Testis (tissue), 2 donors: Measurements from ENCODE around the gene DET1.
"Not testable (repeated sequence)": the region's sequence is repeated elsewhere in the genome, so short reads cannot be mapped to it uniquely, and the experiment has no call there.

Experiments used
- POLR2A ChIP-seq: fragments of 450-650 bp; IDR thresholded peaks from one replicate; pipeline ENCODE4 v1.6.1; 2017; ENCODE audit warnings: antibody characterized with exemption, mild to moderate bottlenecking, moderate library complexity
- TF ChIP-seq, protein P1 (sequence below), 3 experiments: fragments of 450-650 bp in 2 of 3; fragments of 200-600 bp in 1 of 3; sonication (generic) in 1 of 3; IDR thresholded peaks; one replicate each; pipeline ENCODE4 v1.5.1; 2016 to 2019; ENCODE audit warnings: antibody characterized with exemption in 3 of 3, mild to moderate bottlenecking in 2 of 3, moderate library complexity in 1 of 3

DNA sequence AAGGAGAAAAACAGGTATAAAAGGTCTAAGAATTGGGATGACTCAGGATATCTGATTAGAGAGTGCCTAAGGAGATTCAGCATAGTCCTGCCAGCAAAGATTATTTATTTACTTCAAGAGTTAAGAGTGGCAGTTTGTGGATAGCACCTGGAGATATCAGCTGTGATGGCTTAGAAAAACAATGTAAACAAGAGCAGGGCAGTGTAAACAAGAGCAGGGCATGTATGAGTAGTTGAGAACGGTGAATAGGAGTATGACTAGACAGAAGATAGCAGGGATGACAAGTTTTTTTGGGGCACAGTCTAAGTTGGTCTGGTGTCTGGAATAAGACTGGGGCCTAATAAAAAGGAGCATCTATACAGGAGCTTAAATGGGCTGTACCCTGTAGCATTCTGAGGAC lies 1.5 kb upstream of the DET1 start:
- TF ChIP-seq POLR2A: not testable (repeated sequence)
- TF ChIP-seq, protein P1, sequence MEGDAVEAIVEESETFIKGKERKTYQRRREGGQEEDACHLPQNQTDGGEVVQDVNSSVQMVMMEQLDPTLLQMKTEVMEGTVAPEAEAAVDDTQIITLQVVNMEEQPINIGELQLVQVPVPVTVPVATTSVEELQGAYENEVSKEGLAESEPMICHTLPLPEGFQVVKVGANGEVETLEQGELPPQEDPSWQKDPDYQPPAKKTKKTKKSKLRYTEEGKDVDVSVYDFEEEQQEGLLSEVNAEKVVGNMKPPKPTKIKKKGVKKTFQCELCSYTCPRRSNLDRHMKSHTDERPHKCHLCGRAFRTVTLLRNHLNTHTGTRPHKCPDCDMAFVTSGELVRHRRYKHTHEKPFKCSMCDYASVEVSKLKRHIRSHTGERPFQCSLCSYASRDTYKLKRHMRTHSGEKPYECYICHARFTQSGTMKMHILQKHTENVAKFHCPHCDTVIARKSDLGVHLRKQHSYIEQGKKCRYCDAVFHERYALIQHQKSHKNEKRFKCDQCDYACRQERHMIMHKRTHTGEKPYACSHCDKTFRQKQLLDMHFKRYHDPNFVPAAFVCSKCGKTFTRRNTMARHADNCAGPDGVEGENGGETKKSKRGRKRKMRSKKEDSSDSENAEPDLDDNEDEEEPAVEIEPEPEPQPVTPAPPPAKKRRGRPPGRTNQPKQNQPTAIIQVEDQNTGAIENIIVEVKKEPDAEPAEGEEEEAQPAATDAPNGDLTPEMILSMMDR (IDR thresholded peaks at IDR 0.05): not testable (repeated sequence)
